Thoracic aorta (tissue), 2 donors: ENCODE measurements around the gene ZFYVE9. TPM values are rescaled to one million over a fixed set of nuclear protein-coding genes. Genes with fewer than 3 reads are reported as not detected.

Experiments used
- ATAC-seq: fragments of 150-250 bp; one replicate; pipeline ENCODE4 v1.8.0; 2017; ENCODE audit warnings: low read depth; ENCODE audit not compliant: insufficient number of reproducible peaks, low FRiP score
- DNase-seq: peaks from one replicate; pipeline ENCODE4 v3.0.0-alpha.2; 2020; ENCODE audit warnings: low spot score
- H3K27ac ChIP-seq, 2 donors: fragments of 200-600 bp; sonication (generic); 1 replicate in 1 of 2; 2 replicates in 1 of 2; pipeline ENCODE4 v1.5.1; 2016; ENCODE audit warnings: mild to moderate bottlenecking in 2 of 2, moderate library complexity in 2 of 2
- H3K27me3 ChIP-seq: fragments of 200-600 bp; sonication (generic); replicated peaks from 2 replicates; pipeline ENCODE4 v1.6.0; 2016; ENCODE audit warnings: mild to moderate bottlenecking; ENCODE audit not compliant: insufficient read depth
- H3K36me3 ChIP-seq: fragments of 200-600 bp; sonication (generic); one replicate; pipeline ENCODE4 v1.5.1; 2016
- H3K4me1 ChIP-seq, 2 donors: fragments of 200-600 bp; sonication (generic); 1 replicate in 1 of 2; 2 replicates in 1 of 2; pipeline versions ENCODE4 v1.5.1 to v1.6.0; 2016; ENCODE audit warnings: low read depth in 2 of 2, mild to moderate bottlenecking in 1 of 2; ENCODE audit not compliant: control insufficient read depth in 1 of 2
- H3K4me3 ChIP-seq: fragments of 200-600 bp; sonication (generic); 2 replicates; pipeline ENCODE4 v1.5.1; 2016; ENCODE audit warnings: mild to moderate bottlenecking
- H3K9me3 ChIP-seq: fragments of 200-600 bp; sonication (generic); 2 replicates; pipeline ENCODE4 v1.5.1; 2016
- CTCF ChIP-seq: fragments of 200-600 bp; sonication (generic); IDR thresholded peaks from one replicate; pipeline ENCODE4 v1.5.1; 2019; ENCODE audit warnings: antibody characterized with exemption
- total RNA-seq, 2 donors: library from RNA; depleted of rRNA; stranded (reverse); fragments of >200 nt; gene quantifications; one replicate each; pipeline versions ENCODE4 v1.1.0 to v1.2.3, GENCODE V29; 2016

The ZFYVE9 gene
- total RNA-seq, 2 donors from 2014 or later, result 29.6 to 45.9 TPM

DNA sequence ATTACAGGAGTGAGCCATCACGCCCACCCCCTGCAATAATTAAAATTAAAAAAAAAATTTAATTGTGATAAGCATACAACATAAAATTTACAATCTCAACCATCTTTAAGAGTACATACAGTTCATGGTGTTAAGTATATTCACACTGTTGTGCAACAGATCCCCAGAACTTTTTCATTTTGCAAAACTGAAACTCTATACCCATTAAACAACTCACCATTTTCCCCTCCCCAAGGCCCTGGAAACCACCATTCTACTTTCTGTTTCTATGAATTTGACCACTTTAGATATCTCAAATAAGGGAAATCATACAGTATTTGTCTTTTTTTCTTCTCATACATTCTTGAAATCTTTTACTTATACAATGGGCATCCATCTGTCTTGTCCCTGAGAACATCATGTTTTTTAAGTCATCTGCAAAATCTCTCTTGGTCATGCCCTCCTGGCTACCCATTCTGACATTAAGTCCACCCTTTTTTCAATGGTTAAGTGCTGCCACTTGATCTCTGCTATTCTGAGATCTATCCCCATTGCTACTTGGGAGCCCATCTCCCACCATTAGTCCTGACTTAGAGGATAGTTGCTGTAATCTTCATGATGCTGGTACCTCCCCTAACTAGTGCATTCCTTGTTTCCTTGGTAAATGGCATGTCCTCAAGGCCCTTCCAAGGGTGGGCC is 39.4 kb upstream of the ZFYVE9 start:
- DNase-seq, result no peak
- Histone ChIP-seq H3K36me3 (no peaks in the 10 kb centered on the region), H3K27ac (no peak overlapping the region), H3K4me3 (no peak overlapping the region), H3K4me1 (no peaks in the 10 kb centered on the region), H3K9me3 (no peaks in the 10 kb centered on the region), H3K27me3 (no peaks in the 10 kb centered on the region)
- TF ChIP-seq CTCF, result no peak
- ATAC-seq, result no peak

DNA sequence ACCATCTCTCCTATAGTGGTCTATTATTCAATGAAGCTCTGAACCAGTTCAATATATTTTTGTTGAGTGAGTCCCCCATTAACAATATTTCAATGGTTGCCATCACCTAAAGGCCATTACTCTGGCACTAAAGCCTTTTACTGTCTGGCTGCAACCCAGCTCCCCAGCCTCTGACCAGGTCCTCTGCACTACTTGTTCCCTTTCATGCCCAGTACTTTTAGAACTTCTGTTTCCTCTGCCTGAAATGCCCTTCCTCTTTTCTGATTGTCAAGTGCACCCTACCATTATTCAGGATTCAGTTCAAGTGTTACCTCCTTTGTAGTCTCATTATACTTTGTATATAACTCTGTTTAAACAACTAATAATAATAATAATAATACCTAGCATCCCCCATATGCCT is 30.4 kb upstream of the ZFYVE9 start:
- H3K4me3 ChIP-seq, result no peak overlapping the region
- DNase-seq (no peak), ATAC-seq (no peak)
- H3K9me3 ChIP-seq, result no peaks in the 10 kb centered on the region
- H3K27me3 ChIP-seq, result no peaks in the 10 kb centered on the region
- no peaks in the 10 kb centered on the region for H3K36me3 ChIP-seq
- H3K4me1 ChIP-seq, result no peaks in the 10 kb centered on the region
- no peak overlapping the region for H3K27ac ChIP-seq
- TF ChIP-seq CTCF, result no peak

DNA sequence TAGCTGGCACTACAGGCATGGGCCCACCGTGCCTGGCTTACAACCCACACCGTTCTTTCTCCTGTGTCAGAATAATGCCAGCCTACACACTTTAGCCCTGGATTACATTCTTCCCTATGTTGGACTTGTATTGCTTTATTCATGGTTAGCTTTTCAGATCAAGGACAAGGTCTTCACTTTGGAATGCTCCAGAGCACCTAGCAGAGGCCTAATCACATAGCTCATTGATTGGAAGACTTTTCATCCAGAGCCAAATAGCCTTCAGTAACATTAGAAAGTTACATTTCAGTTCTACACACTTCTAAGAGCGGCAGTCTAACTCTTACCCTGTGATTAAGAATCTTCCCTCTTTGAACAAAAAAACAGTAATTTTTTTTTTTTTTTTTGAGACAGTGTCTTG is 29.4 kb upstream of the ZFYVE9 start:
- H3K27ac ChIP-seq, result no peak overlapping the region
- no peaks in the 10 kb centered on the region for H3K4me1 ChIP-seq
- H3K4me3 ChIP-seq, result no peak overlapping the region
- no peaks in the 10 kb centered on the region for H3K36me3 ChIP-seq
- ATAC-seq (no peak), DNase-seq (no peak)
- H3K27me3 ChIP-seq, result no peaks in the 10 kb centered on the region
- TF ChIP-seq CTCF, result no peak
- no peaks in the 10 kb centered on the region for H3K9me3 ChIP-seq

DNA sequence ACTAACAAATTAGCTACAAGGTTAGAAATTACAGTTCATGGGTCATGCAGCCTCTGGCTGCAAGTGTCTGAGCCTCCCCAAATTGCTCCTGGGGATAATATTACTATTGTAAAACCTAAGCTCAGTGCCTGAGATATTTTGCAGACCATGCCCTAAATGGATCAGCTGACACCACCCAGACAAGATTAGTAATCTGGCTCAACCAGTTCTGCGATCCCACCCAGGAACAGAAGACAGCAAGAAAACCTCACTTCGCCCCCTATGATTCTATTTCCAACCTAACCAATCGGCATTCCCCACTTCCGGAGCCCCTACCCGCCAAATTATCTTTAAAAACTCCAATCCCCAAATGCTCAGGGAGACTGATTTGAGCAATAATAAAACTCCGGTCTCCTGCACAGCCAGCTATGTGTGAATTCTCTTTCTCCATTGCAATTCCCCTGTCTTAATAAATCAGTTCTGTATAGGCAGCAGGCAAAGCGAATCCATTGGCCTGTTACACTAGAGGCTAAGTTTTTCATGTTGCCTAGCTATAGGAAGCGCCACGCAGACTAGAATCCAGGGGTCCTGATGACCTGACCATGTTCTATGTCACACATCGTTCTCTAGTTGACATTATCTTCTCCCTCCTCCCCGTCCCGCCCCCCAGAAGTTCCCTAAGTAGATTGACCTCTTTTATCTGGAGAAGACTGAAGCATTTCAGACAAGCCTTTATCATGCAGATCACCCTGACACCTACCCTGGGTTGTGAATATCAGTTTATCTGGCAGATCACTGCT is 22.4 kb upstream of the ZFYVE9 start:
- H3K27me3 ChIP-seq, result no peaks in the 10 kb centered on the region
- no peaks in the 10 kb centered on the region for H3K9me3 ChIP-seq
- no peak overlapping the region for H3K4me3 ChIP-seq
- DNase-seq, result no peak
- ATAC-seq, result no peak
- H3K4me1 ChIP-seq, result no peaks in the 10 kb centered on the region
- no peak for TF ChIP-seq CTCF
- H3K36me3 ChIP-seq, result no peaks in the 10 kb centered on the region
- H3K27ac ChIP-seq, result no peak overlapping the region

DNA sequence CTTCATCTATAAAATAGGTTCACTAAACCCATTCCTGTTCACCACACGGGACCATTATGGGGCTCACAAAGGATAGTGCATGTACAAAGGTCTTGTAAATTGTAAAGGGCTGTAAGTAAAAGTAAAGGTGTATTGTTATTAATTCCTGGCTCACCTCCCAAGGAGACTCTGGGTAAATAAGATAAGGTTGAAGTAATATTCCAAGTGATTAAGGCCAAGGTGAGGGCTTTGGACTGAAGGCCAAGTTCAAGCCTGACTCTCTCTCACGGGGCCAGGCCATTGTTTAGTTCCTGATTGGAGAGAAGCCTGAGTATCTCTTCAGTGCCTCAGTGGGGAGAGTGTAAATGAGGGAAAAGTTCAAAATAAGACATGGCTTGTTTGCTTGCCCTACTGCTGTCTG is 19.5 kb upstream of the ZFYVE9 start:
- no peaks in the 10 kb centered on the region for H3K4me1 ChIP-seq
- no peak overlapping the region for H3K4me3 ChIP-seq
- TF ChIP-seq CTCF, result no peak
- ATAC-seq (no peak), DNase-seq (no peak)
- no peaks in the 10 kb centered on the region for H3K9me3 ChIP-seq
- no peak overlapping the region for H3K27ac ChIP-seq
- no peaks in the 10 kb centered on the region for H3K27me3 ChIP-seq
- no peaks in the 10 kb centered on the region for H3K36me3 ChIP-seq
